Measurements from ENCODE around the gene EIF4E2. TPM values are rescaled to one million over a fixed set of nuclear protein-coding genes. Genes with fewer than 3 reads are reported as not detected.

Gene EIF4E2
- total RNA-seq, 1 donor from 2014 or later = 94.7 TPM

DNA sequence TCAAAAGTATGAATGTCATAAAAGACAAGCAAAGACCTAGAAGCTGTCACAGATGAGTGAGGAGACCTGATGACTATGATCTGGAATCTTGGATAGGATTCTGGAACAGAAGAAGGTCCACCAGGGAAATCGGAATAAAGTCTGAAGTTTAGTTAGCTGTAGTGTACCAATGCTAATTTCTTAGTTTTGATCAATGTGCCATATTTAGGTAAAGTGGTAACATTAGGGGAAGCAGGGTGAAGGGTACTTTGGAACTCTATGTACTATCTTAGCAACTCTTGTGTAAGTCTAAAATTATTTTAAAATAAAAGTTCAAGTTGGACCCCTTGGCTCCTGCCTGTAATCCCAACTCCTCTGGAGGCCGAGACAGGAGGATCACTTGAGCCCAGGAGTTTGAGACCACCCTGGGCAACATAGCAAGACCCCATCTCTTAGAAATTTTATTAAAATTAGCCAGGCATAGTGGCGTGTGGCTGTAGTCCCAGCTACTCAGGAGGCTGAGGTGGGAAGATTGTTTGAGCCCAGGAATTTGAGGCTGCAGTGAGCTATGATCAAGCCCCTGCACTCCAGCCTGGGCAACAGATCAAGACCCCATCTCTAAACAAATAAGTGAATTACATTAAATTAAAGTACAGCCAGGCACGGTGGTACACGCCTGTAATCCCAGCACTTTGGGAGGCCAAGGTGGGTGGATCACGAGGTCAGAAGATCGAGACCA is 47.0 kb downstream of the EIF4E2 start:
- DNase-seq (ENCODE audit: low read depth in 2 of 2) = no peak

GRCh38 chr2:232598293-232598692 is 47.8 kb downstream of the EIF4E2 start:
- DNase-seq (ENCODE audit: low read depth in 2 of 2) = no peak

- DNase-seq (ENCODE audit: low read depth in 2 of 2) = no peak
Observed at GRCh38 chr2:232600053-232600773, 49.7 kb downstream of the EIF4E2 start.

GRCh38 chr2:232603283-232603682 is 52.8 kb downstream of the EIF4E2 start:
- no peak for DNase-seq (ENCODE audit: low read depth in 2 of 2)

DNA sequence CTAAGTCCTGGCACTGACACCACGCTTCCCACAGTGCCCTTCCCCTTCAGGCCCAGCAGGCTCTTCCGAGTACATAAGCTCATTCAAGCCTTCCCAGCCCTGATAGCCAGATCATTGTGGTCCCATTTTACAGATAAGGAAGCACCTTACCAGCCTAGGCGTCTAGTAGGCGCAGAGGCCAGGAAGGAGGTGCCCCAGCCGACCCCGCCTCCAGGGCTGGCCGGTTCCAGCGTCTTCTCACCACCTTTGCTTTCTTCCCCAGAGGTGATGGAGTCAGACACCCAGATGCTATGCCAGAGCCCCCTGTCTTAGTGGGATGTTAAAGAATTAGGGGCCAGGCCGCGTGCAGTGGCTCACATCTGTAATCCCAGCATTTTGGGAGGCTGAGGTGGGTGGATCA is 54.0 kb downstream of the EIF4E2 start:
- no peak for DNase-seq (ENCODE audit: low read depth in 2 of 2)

DNA sequence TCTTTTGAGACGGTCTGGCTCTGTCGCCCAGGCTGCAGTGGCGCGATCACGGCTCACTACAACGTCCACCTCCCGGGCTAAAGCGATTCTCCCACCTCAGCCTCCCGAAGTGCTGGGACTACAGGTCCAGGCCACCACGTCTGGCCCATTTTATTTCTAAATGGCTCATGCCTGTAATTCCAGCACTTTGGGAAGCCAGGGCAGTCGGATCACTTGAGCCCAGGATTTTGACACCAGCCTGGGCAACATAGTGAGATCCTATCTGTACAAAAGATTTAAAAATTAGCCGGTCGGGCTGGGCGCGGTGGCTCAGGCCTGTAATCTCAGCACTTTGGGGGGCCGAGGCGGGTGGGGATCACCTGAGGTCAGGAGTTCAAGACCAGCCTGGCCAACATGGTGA is 56.5 kb downstream of the EIF4E2 start:
- no peak for DNase-seq (ENCODE audit: low read depth in 2 of 2)

- no peak for DNase-seq (ENCODE audit: low read depth in 2 of 2)
Observed at GRCh38 chr2:232609607-232610006, 59.1 kb downstream of the EIF4E2 start.

GRCh38 chr2:232610081-232610480 is 59.6 kb downstream of the EIF4E2 start:
- DNase-seq (ENCODE audit: low read depth in 2 of 2) = no peak

GRCh38 chr2:232611061-232611460 is 60.6 kb downstream of the EIF4E2 start:
- DNase-seq (ENCODE audit: low read depth in 2 of 2) = no peak

GRCh38 chr2:232611559-232612218 is 61.2 kb downstream of the EIF4E2 start:
- DNase-seq (ENCODE audit: low read depth in 2 of 2) = no peak

- no peak for DNase-seq (ENCODE audit: low read depth in 2 of 2)
Observed at GRCh38 chr2:232613538-232614134, 63.1 kb downstream of the EIF4E2 start.

DNA sequence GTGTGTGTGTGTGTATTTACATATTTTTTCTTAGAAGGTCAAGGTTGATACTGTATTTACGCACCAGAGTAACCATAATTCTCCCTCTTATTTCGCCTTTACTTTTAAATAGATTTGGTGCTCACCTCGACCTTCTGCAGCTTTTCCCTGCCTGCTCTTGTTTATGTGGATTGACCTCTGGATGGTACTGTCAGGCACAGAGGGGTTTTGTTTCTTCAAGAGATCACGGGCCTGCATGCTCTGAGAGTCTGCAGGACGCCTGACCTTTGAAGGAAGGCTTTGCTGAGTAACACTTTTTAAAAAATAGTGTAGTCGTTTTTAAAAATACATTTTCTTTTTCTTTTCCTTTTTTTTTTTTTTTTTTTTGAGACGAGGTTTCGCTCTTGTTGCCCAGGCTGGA is 64.8 kb downstream of the EIF4E2 start:
- no peak for DNase-seq (ENCODE audit: low read depth in 2 of 2)

Other genes starting within 250 kb of the EIF4E2 start
- gene ALPP, start 171.9 kb upstream of the EIF4E2 start, total RNA-seq = not detected in 2 replicates
- not detected in 2 replicates for gene ALPG, start 143.8 kb upstream of the EIF4E2 start, total RNA-seq
- gene ALPI, start 94.5 kb upstream of the EIF4E2 start, total RNA-seq = not detected in 2 replicates
- under 0.01 TPM in 1 of 2 replicates, not detected in the other for gene ECEL1, start 62.9 kb upstream of the EIF4E2 start, total RNA-seq
- not detected in 2 replicates for gene PRSS56, start 30.3 kb upstream of the EIF4E2 start, total RNA-seq
- gene CHRND, start 24.5 kb upstream of the EIF4E2 start, total RNA-seq = not detected in 2 replicates
- not detected in 2 replicates for gene CHRNG, start 11.0 kb upstream of the EIF4E2 start, total RNA-seq
- gene TIGD1, start 132 bp upstream of the EIF4E2 start, total RNA-seq = 0.89 and 1.7 TPM in 2 replicates
- gene EFHD1, start 82.9 kb downstream of the EIF4E2 start, total RNA-seq = not detected in 2 replicates
- gene GIGYF2, start 146.6 kb downstream of the EIF4E2 start, total RNA-seq = 36.3 and 44.1 TPM in 2 replicates
- not detected in 2 replicates for gene KCNJ13, start 225.9 kb downstream of the EIF4E2 start, total RNA-seq